Ovary (tissue), 9 donors: ENCODE data around the gene SRC. TPM values are rescaled to one million over a fixed set of nuclear protein-coding genes. Genes with fewer than 3 reads are reported as not detected.

Source experiments
- DNase-seq, 5 donors: peaks; one replicate each; pipeline ENCODE4 v3.0.0-alpha.2; 2019 to 2020
- H3K27ac ChIP-seq, 2 donors: fragments of 200-600 bp; one replicate each; pipeline versions ENCODE4 v1.5.1 to v1.8.0; 2019 to 2022
- H3K27me3 ChIP-seq: fragments of 200-600 bp; one replicate; pipeline ENCODE4 v1.8.0; 2022
- H3K36me3 ChIP-seq: fragments of 200-600 bp; sonication (generic); one replicate; pipeline ENCODE4 v1.5.1; 2019
- H3K4me1 ChIP-seq: one replicate; pipeline ENCODE4 v1.8.1; 2013; ENCODE audit warnings: mild to moderate bottlenecking, moderate library complexity; ENCODE audit not compliant: insufficient read depth
- H3K4me3 ChIP-seq: fragments of 200-600 bp; sonication (generic); one replicate; pipeline ENCODE4 v1.5.1; 2017
- H3K9me3 ChIP-seq, 2 donors: fragments of 200-600 bp in 1 of 2; sonication (generic) in 1 of 2; one replicate each; pipeline versions ENCODE4 v1.5.1 to v1.8.1; 2013 to 2019; ENCODE audit warnings: mild to moderate bottlenecking in 1 of 2, moderate library complexity in 1 of 2
- CTCF ChIP-seq, 3 donors: fragments of 450-650 bp in 2 of 3; fragments of 200-600 bp in 1 of 3; IDR thresholded peaks; one replicate each; pipeline versions ENCODE4 v1.5.1 to v1.8.0; 2016 to 2022; ENCODE audit warnings: antibody characterized with exemption in 3 of 3, mild to moderate bottlenecking in 1 of 3
- EP300 ChIP-seq: sonication (generic); formaldehyde crosslinking; IDR thresholded peaks from one replicate; pipeline ENCODE4 v1.6.1; 2017; ENCODE audit warnings: antibody characterized with exemption
- POLR2A ChIP-seq: fragments of 450-650 bp; IDR thresholded peaks from one replicate; pipeline ENCODE4 v1.6.1; 2017; ENCODE audit warnings: antibody characterized with exemption, mild to moderate bottlenecking, moderate library complexity
- WGBS, 3 donors: extraction: QIAGEN DNeasy Blood & Tissue Kit in 1 of 3; methylation state at CpG; one replicate each; pipeline versions ENCODE4 v1.1.5 to v1.1.7; 2013 to 2017; 5-methylcytosine and 5-hydroxymethylcytosine counted together
- intact Hi-C, 4 donors: fragments of 100-400 bp; cut with DNase I; formaldehyde crosslinking; loops; one replicate each; pipeline versions ENCODE4 v1.11.0 to v1.15.1; 2022 to 2023
- polyA plus RNA-seq, 2 donors: library from polyadenylated mRNA; stranded (reverse); fragments of 200-250 nt in 1 of 2; fragments of 350-450 nt in 1 of 2; fragmentation: Illumina TruSeq in 1 of 2; extraction: RNeasy Lipid Tissue Mini Kit (QIAGEN cat#74804) in 1 of 2; gene quantifications; one replicate each; pipeline ENCODE4 v1.2.3, GENCODE V29; 2013 to 2014
- total RNA-seq, 7 donors: library from RNA; depleted of rRNA in 2 of 7; stranded (reverse); fragments of >200 nt in 2 of 7; fragmentation: NEBNext Ultra II Directional in 3 of 7; extraction: Animal tissue kit (Norgen Biotek cat#: 25700) in 3 of 7; gene quantifications; one replicate each; pipeline versions ENCODE4 v1.1.0 to v1.2.4, GENCODE V29; 2016 to 2023
- donor health status: DM: no; HTN: no; CAD: no; lungs with moderate emphysema.
- donor health status: DM: no; HTN: no; CAD: no.
- donor health status: Bipolar disorder and iron deficiency.
- donor health status: DM: yes; HTN: yes; CAD: no.
- donor health status: DM: no; HTN: no; CAD: no.
- donor health status: DM: yes; HTN: yes; CAD: no.

SRC gene
- total and polyA plus RNA-seq, 9 donors: 17.0 to 72.7 (median 34.7) TPM

DNA sequence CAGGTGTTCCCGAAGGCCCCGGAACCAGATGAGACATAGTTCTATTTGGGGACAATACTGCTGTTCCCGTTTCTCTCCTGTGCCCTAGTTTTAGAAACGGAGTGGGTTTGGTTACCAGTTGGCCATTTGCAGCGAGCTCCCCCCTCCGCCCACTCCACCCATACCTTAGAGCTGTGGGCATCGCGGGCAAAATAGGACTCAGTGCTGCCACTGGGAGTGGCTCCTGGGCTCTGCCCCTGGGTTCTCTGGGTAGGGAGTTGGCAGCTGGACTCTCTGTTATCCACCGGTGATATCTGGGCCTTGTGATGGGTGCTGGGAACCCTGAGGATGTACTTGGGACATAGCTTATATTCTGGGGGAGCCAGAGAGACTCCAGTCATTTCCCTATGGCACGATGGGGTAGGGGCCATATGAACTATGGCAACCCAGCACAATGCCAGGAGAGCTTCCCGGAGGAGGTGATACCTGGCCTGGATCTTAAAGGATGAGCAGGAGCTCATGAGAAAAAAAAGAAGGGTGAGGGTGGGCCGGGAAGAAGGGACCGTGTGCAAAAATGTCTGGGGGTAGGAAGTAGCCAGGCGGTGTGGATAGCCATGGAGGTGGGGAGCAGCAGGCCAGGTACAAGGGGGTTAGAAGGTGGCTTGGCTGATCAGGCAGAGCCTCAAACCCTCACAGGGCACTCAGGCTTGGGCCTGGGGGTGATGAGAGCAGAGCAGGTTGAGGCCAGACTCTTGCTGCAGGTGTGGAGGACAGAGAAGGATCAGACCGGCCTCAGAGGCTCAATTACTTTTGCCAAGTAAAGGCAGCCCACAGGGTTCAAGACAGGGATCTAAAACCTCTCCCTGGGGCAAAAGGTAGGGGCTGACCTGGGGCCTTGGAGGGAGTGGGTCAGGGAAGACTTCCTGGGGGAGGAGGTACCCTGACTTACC, 9.6 kb downstream of the SRC start:
- H3K9me3 ChIP-seq: no peaks in the 10 kb centered on the region
- TF ChIP-seq POLR2A: no peak
- no peak for TF ChIP-seq EP300
- no peak for TF ChIP-seq CTCF (IDR thresholded peaks at IDR 0.05)
- H3K4me1 ChIP-seq: peaks cover 13% of the 10 kb centered on the region
- no peak overlapping the region for H3K27ac ChIP-seq
- peak in 1 of 5 donors; percentile 21 for DNase-seq
- H3K36me3 ChIP-seq: no peaks in the 10 kb centered on the region
- intact Hi-C loops: no loop called here
- no peaks in the 10 kb centered on the region for H3K27me3 ChIP-seq
- 84 to 90% (median 89%) methylated on average over 15 of the region's 15 CpGs for WGBS, 3 donors
- no peak overlapping the region for H3K4me3 ChIP-seq

GRCh38 chr20:37356387-37356786, 10.4 kb downstream of the SRC start:
- Histone ChIP-seq H3K27ac (no peak overlapping the region), H3K36me3 (no peaks in the 10 kb centered on the region), H3K27me3 (no peaks in the 10 kb centered on the region), H3K9me3 (no peaks in the 10 kb centered on the region), H3K4me1 (peaks cover 13% of the 10 kb centered on the region), H3K4me3 (no peak overlapping the region)
- WGBS, 3 donors: 66 to 75% (median 72%) methylated on average over 6 to 8 of the region's 8 CpGs
- TF ChIP-seq EP300 (no peak), POLR2A (no peak), CTCF (IDR thresholded peaks at IDR 0.05) (no peak)
- intact Hi-C loops: no loop called here
- peak in 2 of 5 donors; percentile 47 to 55 for DNase-seq

- H3K4me3 ChIP-seq: no peak overlapping the region
- H3K4me1 ChIP-seq: peaks cover 13% of the 10 kb centered on the region
- no peaks in the 10 kb centered on the region for H3K27me3 ChIP-seq
- TF ChIP-seq POLR2A (no peak), CTCF (IDR thresholded peaks at IDR 0.05) (no peak), EP300 (no peak)
- no peaks in the 10 kb centered on the region for H3K36me3 ChIP-seq
- WGBS, 3 donors: 72 to 80% (median 78%) methylated on average over 11 of the region's 11 CpGs
- intact Hi-C loops: no loop called here
- no peaks in the 10 kb centered on the region for H3K9me3 ChIP-seq
- no peak overlapping the region for H3K27ac ChIP-seq
- DNase-seq: peak in 1 of 5 donors; percentile 32
Observed at GRCh38 chr20:37356961-37357371, 11.0 kb downstream of the SRC start.

GRCh38 chr20:37357481-37358365, 11.8 kb downstream of the SRC start:
- H3K36me3 ChIP-seq: no peaks in the 10 kb centered on the region
- no peak overlapping the region for H3K4me3 ChIP-seq
- peaks cover 13% of the 10 kb centered on the region for H3K4me1 ChIP-seq
- intact Hi-C loops: no loop called here
- no peaks in the 10 kb centered on the region for H3K9me3 ChIP-seq
- WGBS, 3 donors: 63 to 67% (median 66%) methylated on average over 15 of the region's 15 CpGs
- H3K27ac ChIP-seq: peak overlapping the region; percentile 7 to 51
- no peak for TF ChIP-seq CTCF (IDR thresholded peaks at IDR 0.05)
- TF ChIP-seq EP300: no peak
- TF ChIP-seq POLR2A: no peak
- H3K27me3 ChIP-seq: no peaks in the 10 kb centered on the region
- peak in 1 of 5 donors; percentile 31 for DNase-seq
